ENCODE results near the gene RPS6KA5. TPM values are rescaled to one million over a fixed set of nuclear protein-coding genes. Genes with fewer than 3 reads are reported as not detected.
"Not testable (repeated sequence)": the region's sequence is repeated elsewhere in the genome, so short reads cannot be mapped to it uniquely, and the experiment has no call there.

RPS6KA5 gene
- polyA plus RNA-seq, 5 donors, result 3.2 to 10.2 (median 8.8) TPM

GRCh38 chr14:90837355-90837754, 223.1 kb downstream of the RPS6KA5 start:
- no peak for DNase-seq

DNA sequence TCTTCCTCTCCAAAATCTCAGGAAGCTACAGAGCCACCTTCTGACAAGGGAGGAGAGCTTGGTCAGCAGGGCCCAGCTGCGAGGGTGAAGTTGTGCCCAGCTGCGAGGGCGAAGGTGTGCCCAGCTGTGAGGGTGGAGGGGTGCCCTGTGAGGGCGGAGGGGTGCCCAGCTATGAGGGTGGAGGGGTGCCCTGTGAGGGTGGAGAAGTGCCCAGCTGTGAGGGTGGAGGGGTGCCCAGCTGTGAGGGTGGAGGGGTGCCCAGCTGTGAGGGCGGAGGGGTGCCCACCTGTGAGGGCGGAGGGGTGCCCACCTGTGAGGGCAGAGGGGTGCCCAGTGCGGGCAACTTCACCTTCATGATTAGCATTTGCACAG, 223.8 kb downstream of the RPS6KA5 start:
- DNase-seq, result no peak

DNA sequence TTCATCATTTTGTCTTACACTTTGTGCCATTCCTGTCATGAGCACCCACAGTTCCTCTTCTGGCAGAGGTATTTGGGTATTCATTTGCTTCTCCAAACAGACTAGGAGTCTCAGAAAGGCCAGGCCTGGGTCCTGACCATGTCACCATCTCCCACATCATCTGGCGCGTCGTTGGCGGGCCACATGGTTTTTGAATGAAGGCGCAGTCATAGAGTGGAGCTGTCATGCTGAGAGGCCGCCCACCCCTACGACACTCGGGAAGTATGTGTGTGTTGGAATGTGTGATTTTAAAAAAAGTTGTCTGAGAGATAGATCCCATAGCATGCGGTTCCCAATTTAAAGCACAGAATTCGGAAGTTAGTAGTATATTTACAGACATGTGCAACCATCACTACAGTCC, 228.6 kb downstream of the RPS6KA5 start:
- no peak for DNase-seq

GRCh38 chr14:90830931-90831701, 229.3 kb downstream of the RPS6KA5 start:
- no peak for DNase-seq

- no peak for DNase-seq
Observed at GRCh38 chr14:90829677-90830076, 230.8 kb downstream of the RPS6KA5 start.

DNA sequence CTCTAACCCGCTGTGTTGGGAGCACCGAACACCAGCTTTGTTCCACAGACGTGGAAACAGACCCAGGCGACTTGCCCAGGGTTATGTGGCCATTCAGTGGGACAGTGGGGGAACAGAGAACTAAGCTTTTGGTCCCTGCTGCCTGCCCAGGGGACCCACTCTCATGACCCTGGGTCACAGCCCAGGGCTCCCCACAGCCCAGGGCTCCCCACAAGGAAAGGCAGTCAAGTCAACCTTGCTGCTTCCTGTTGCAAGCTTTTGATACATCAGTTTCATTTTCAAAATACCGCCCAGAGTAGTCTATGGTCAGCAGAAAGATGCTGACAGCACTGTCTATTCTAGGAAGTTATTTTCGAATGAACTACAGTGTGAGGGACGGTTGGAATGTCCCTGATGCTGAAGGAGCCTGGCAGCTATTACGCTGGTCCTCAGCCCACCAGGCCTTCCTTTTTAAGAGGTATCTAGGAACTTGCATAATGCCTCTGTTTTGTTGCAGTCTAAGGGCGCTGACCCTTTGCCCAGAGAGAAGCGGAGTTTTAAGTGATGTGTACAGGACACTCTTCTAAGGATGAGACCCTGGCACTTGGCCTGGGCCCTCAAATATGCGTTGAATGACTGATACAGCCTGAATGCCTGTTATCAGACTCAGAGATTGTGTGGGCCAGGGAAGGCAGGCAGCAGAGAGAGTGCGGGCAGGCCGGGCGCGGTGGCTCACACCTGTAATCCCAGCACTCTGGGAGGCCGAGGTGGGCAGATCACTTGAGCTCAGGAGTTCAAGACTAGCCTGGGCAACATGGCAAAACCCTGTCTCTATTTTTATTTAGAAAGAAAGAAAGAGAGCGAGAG, 231.6 kb downstream of the RPS6KA5 start:
- no peak for DNase-seq

DNA sequence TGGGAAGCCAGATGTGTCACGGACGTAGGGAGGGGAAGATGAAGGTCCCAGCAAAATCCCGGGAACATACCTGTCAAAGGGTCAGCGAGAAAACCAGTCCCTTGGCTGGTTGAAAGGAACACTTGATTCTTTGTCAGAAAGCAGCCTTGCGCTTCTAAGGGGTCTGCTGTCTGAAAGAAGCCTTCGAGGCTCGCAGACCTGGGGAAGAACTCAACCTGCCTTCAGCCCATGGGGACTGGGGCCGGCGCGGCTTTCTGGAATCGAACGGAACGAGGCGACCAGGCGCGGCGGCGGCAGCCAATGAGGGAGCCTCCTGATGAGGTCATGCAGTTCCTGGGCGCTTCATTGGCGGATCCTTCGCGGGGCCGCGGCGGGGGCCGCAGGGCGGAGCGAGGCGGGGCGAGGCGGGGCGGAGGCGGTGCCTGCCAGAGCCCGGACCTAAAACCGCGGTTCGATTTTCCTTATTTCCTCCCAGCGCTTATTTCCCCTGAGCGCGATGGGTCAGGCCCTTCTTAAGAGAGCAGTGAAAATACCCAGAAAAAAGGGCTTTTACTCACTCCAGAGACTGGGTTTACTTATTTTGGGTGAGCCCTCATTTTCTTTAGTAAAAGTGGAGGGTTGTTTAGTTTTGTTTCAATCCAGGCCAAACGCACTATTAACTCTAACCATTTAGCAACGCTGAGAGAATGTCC, 232.4 kb downstream of the RPS6KA5 start:
- DNase-seq, result peak; percentile 86 to 88

DNA sequence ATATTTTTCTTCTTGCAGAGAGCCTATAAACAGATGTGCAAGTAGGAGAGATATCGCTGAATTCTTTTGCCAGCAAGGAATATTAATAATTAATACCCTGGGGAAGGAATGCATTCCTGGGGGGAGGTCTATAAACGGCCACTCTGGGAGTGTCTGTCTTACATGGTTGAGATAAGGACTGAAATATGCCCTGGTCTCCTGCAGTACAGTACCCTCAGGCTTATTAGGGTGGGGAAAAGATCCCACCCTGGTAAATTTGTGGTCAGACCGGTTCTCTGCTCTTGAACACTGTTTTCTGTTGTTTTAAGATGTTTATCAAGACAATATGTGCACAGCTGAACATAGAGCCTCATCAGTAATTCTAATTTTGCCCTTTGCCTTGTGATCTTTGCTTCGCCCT, 236.9 kb downstream of the RPS6KA5 start:
- DNase-seq, result not testable (repeated sequence)

- no peak for DNase-seq
Observed at GRCh38 chr14:90820958-90821357, 239.5 kb downstream of the RPS6KA5 start.

DNA sequence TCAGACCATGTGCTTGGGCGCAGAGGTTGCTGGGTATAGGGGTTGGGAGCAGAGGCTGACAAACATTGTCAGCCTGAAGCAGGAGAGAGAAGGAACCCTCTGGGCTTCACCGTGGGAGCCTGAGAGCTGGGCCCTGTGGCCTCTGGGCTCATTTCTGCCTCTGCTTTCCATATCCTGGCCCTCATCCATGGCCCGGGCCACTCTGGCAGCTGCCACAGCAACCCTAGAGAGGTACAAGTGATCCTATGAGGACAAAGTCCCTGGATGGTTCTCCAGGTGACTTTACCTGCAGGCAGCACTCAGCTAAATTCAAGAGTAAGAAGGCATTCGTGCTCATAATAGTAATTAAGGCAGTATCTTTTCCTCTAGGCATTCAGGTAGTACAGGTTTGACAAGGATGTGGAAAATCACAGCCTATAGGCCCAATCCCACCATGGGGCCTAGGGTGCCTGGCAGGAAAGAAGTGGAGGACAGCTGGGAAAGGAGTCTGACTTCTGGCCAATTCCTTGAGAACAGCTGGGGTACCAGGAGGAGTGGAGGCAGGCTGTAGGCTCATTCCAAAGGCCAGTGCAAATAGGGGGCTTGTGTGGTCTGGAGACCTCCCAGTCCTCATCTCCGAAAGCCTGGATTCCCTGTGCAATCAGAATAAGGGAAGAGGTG, 240.6 kb downstream of the RPS6KA5 start:
- no peak for DNase-seq

DNA sequence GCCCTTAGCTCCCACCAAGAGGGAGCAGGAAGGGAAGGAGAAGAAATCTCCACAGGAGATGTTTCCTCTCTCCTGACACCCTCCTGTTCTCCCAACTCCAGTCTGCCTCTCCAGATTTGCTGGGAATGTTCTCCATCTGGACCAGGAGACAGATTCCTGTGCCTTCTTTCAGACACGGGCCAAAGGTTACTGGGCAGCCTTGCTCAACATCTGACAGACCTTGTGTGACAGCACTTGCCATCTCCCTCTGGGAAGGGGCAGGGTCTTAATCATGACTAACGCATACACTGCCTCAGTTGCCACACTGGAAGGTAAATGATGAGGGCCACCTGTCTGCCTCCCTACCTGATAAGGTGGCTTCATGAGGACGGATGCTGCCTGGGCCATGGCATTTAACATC, 241.7 kb downstream of the RPS6KA5 start:
- DNase-seq, result no peak

- no peak for DNase-seq
Observed at GRCh38 chr14:90816681-90817436, 243.6 kb downstream of the RPS6KA5 start.

DNA sequence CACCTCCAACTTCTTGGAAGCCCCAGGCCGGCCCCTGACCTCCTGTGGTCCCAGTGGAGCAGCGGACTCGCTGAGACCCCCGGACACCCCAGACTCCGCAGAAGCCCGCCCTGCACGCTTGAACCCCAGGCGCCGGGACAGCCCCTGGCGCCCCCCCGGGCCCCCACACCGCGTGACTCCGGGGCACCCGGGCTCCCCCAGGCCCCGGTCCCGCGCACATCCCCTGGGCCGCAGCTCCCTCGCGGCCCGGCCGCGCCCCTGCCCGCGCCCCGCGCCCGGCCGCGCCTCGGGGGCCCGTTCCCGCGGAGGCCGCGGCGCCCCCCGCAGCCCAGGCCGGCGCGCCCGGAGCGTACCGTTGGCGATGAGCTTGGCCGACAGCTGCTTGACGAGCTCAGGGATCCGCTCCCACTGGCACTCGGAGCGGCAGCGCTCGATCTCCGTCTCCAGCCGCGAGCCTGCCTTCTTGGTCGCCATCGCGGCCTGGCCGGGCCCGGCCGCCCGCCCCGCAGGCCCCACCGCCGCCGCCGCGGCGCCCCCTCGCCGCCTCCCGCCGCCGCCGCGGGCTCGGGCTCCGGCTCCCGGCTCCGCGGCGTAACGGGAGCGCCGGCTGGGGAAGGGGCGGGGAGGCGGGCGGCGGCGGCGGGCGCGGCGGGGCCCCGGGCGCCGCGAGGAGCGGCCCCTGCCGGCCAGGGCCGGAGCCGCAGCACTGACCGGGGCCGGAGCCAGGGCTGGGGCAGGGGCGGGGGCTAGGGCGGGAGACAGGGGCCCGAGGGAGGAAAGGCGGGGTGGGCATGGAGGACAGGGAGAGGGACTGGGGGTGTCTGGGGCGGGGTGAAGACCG, 244.4 kb downstream of the RPS6KA5 start, which contains the start of gene TTC7B:
Gene TTC7B, minus strand, starts transcription at position 609 of the 841 bp plus-strand sequence. Its CDS starts 135 bp downstream, at position 474.
- no peak for DNase-seq

DNA sequence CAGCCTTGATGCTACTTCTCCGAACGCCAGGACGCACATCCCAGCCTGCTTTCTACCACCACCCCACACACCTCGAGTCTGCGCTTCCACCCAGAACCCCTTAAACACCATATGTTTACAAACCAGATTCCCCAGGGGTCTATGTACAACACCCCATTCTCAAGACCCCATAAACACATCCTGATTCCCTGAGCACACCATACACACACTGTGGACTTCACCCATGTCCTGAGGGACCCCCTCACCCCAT, 244.9 kb downstream of the RPS6KA5 start:
- DNase-seq, result no peak

- no peak for DNase-seq
Observed at GRCh38 chr14:90814806-90815571, 245.5 kb downstream of the RPS6KA5 start.

DNA sequence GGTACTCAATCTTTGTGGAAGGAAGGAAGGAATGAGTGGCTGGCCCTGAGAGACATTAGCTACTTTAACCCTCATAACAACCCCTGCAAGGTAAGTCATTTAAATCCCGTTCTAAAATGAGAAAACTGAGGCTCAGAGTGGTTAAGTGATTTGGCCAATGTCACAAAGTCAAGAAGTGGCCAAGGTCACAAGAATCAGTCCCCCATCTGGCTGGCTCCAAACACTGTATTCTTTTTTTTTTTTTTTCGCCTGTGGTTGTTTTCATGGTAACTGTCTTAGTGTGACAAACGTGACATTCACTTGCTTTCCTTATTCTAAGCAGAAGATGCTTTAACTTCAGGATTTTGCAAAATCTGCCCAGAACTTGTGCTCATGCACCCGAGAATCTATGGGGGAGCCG, 247.0 kb downstream of the RPS6KA5 start:
- no peak for DNase-seq

- DNase-seq, result no peak
Observed at GRCh38 chr14:90812109-90812508, 248.3 kb downstream of the RPS6KA5 start.

GRCh38 chr14:90811641-90812040, 248.8 kb downstream of the RPS6KA5 start:
- DNase-seq, result no peak

DNA sequence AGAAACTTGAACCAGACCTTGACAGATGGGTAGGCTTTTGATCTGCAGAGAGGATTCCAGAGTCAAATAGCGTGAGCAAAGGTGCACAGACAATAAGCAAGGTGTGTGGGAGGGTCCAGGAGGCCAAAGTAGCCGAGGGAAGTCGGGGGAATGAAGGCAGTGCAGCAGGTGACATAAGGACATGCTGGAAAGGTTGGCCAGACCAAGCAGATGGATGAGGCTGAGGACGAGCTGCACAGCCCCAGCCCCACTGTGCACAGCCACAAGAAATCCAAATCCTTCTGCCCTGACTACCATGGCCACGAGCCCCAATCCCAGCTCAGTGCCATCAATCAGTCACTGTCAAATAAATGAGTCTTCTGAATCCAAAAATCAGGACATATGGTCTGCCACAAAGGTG, 249.6 kb downstream of the RPS6KA5 start:
- no peak for DNase-seq

All from right lung (tissue), 5 donors.